ENCODE data around the gene ATP2C1.

ATP2C1 gene

GRCh38 chr3:130915567-130916292 is 21.8 kb downstream of the ATP2C1 start:
- Histone ChIP-seq H3K4me3 (no peak overlapping the region), H3K9ac (ENCODE audit: insufficient read length) (no peak overlapping the region), H3K27ac (peak overlapping the region; percentile 72; the same call in 1 of the 2 replicates), H3K36me3 (ENCODE audit: insufficient read depth, low read length) (peaks cover 24% of the 10 kb centered on the region), H3K9me3 (ENCODE audit: low read depth, low read length) (peaks cover 11% of the 10 kb centered on the region)
- peak; percentile 47 for DNase-seq (ENCODE audit: low read depth, low spot score)
- TF ChIP-seq FOXP2 (optimal IDR thresholded peaks at IDR 0.05; ENCODE audit: control extremely low read depth, extremely low read length, insufficient read depth) = no peak
- TF ChIP-seq POLR2AphosphoS5 (IDR thresholded peaks at IDR 0.05; ENCODE audit: borderline replicate concordance, low read depth, low read length) = no peak

GRCh38 chr3:130916507-130917167 is 22.8 kb downstream of the ATP2C1 start:
- H3K9ac ChIP-seq (ENCODE audit: insufficient read length) = no peak overlapping the region
- TF ChIP-seq FOXP2 (optimal IDR thresholded peaks at IDR 0.05; ENCODE audit: control extremely low read depth, extremely low read length, insufficient read depth) (no peak), EZH2 (IDR thresholded peaks at IDR 0.05) (no peak), POLR2AphosphoS5 (IDR thresholded peaks at IDR 0.05; ENCODE audit: borderline replicate concordance, low read depth, low read length) (no peak)
- H3K9me3 ChIP-seq (ENCODE audit: low read depth, low read length) = peaks cover 17% of the 10 kb centered on the region
- no peak for DNase-seq (ENCODE audit: low read depth, low spot score)
- H3K27ac ChIP-seq = no peak overlapping the region
- peaks cover 24% of the 10 kb centered on the region for H3K36me3 ChIP-seq (ENCODE audit: insufficient read depth, low read length)
- H3K4me3 ChIP-seq = no peak overlapping the region

GRCh38 chr3:130918328-130918727 is 24.4 kb downstream of the ATP2C1 start:
- no peak overlapping the region for H3K4me3 ChIP-seq
- H3K9me3 ChIP-seq (ENCODE audit: low read depth, low read length) = peaks cover 24% of the 10 kb centered on the region
- no peak for DNase-seq (ENCODE audit: low read depth, low spot score)
- TF ChIP-seq POLR2AphosphoS5 (IDR thresholded peaks at IDR 0.05; ENCODE audit: borderline replicate concordance, low read depth, low read length) (no peak), EZH2 (IDR thresholded peaks at IDR 0.05) (no peak), FOXP2 (optimal IDR thresholded peaks at IDR 0.05; ENCODE audit: control extremely low read depth, extremely low read length, insufficient read depth) (no peak)
- peaks cover 24% of the 10 kb centered on the region for H3K36me3 ChIP-seq (ENCODE audit: insufficient read depth, low read length)
- H3K9ac ChIP-seq (ENCODE audit: insufficient read length) = no peak overlapping the region
- H3K27ac ChIP-seq = no peak overlapping the region

DNA sequence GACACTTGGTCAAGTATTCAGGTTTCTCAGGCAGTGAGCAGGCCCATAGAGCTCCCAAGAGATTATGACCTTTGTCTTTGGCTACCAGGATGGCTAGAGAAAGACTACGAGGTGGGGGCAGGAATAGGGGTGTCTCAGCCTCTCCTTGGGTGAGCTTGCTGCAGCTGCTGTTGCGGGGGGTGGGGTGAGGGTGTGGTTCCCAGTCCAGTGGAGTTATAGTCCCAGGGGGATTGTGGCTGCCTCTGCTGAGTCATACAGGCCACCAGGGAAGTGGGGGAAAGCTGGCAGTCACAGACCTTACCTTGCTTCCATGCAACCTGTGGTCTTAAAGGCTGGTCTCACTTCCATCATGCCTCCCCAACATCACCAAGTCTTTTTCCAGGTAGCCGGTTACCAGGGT is 31.7 kb downstream of the ATP2C1 start:
- Histone ChIP-seq H3K27ac (0 out of 2 replicates have a peak overlapping the region, but pooled peaks have one; percentile 89), H3K4me3 (no peak overlapping the region), H3K36me3 (ENCODE audit: insufficient read depth, low read length) (peaks cover 11% of the 10 kb centered on the region), H3K9me3 (ENCODE audit: low read depth, low read length) (peaks cover 19% of the 10 kb centered on the region), H3K9ac (ENCODE audit: insufficient read length) (no peak overlapping the region)
- no peak for TF ChIP-seq POLR2AphosphoS5 (IDR thresholded peaks at IDR 0.05; ENCODE audit: borderline replicate concordance, low read depth, low read length)
- TF ChIP-seq FOXP2 (optimal IDR thresholded peaks at IDR 0.05; ENCODE audit: control extremely low read depth, extremely low read length, insufficient read depth) = no peak
- TF ChIP-seq EZH2 (IDR thresholded peaks at IDR 0.05) = no peak
- DNase-seq (ENCODE audit: low read depth, low spot score) = no peak

GRCh38 chr3:130926504-130926903 is 32.6 kb downstream of the ATP2C1 start:
- peaks cover 19% of the 10 kb centered on the region for H3K36me3 ChIP-seq (ENCODE audit: insufficient read depth, low read length)
- peak overlapping the region; percentile 89 for H3K27ac ChIP-seq
- peaks cover 13% of the 10 kb centered on the region; the same call in 1 of the 2 replicates for H3K9me3 ChIP-seq (ENCODE audit: low read depth, low read length)
- DNase-seq (ENCODE audit: low read depth, low spot score) = no peak
- no peak overlapping the region for H3K9ac ChIP-seq (ENCODE audit: insufficient read length)
- TF ChIP-seq FOXP2 (optimal IDR thresholded peaks at IDR 0.05; ENCODE audit: control extremely low read depth, extremely low read length, insufficient read depth) (no peak), EZH2 (IDR thresholded peaks at IDR 0.05) (no peak), POLR2AphosphoS5 (IDR thresholded peaks at IDR 0.05; ENCODE audit: borderline replicate concordance, low read depth, low read length) (no peak)
- 0 out of 2 replicates have a peak overlapping the region, but pooled peaks have one; percentile 2 for H3K4me3 ChIP-seq

- no peak for DNase-seq (ENCODE audit: low read depth, low spot score)
- H3K4me3 ChIP-seq = 0 out of 2 replicates have a peak overlapping the region, but pooled peaks have one; percentile 9
- TF ChIP-seq EZH2 (IDR thresholded peaks at IDR 0.05) = no peak
- no peak for TF ChIP-seq POLR2AphosphoS5 (IDR thresholded peaks at IDR 0.05; ENCODE audit: borderline replicate concordance, low read depth, low read length)
- no peak for TF ChIP-seq FOXP2 (optimal IDR thresholded peaks at IDR 0.05; ENCODE audit: control extremely low read depth, extremely low read length, insufficient read depth)
- H3K27ac ChIP-seq = peak overlapping the region; percentile 89
- peaks cover 49% of the 10 kb centered on the region for H3K36me3 ChIP-seq (ENCODE audit: insufficient read depth, low read length)
- H3K9me3 ChIP-seq (ENCODE audit: low read depth, low read length) = no peaks in the 10 kb centered on the region
- H3K9ac ChIP-seq (ENCODE audit: insufficient read length) = peak overlapping the region; percentile 8
Observed at GRCh38 chr3:130929804-130930203, 35.9 kb downstream of the ATP2C1 start.

DNA sequence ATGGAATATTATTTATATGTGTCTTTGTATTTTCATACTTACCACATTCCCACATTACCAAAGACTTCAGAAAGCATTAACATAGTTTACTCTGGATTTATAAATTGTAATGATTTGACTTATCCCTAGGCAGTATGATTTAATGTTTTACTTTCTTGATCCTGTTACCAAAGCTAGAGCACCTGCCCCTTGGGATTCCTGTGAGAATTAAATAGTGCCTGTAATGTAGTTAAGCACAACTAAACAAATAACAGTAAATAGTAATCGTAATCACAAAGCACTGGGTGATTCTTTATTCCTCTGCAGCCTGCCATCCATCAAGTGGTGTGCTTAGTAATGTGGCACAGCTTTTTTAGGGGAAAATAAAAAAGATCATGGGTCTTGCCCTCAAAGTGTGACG is 39.1 kb downstream of the ATP2C1 start:
- Histone ChIP-seq H3K4me3 (no peak overlapping the region), H3K9ac (ENCODE audit: insufficient read length) (no peak overlapping the region), H3K9me3 (ENCODE audit: low read depth, low read length) (no peaks in the 10 kb centered on the region), H3K36me3 (ENCODE audit: insufficient read depth, low read length) (peaks cover 64% of the 10 kb centered on the region), H3K27ac (peak overlapping the region; percentile 19; the same call in 1 of the 2 replicates)
- no peak for DNase-seq (ENCODE audit: low read depth, low spot score)
- TF ChIP-seq FOXP2 (optimal IDR thresholded peaks at IDR 0.05; ENCODE audit: control extremely low read depth, extremely low read length, insufficient read depth) (no peak), POLR2AphosphoS5 (IDR thresholded peaks at IDR 0.05; ENCODE audit: borderline replicate concordance, low read depth, low read length) (no peak), EZH2 (IDR thresholded peaks at IDR 0.05) (no peak)

GRCh38 chr3:130933801-130934345 is 40.0 kb downstream of the ATP2C1 start:
- Histone ChIP-seq H3K9ac (ENCODE audit: insufficient read length) (no peak overlapping the region), H3K4me3 (no peak overlapping the region), H3K27ac (peak overlapping the region; percentile 19; the same call in 1 of the 2 replicates), H3K9me3 (ENCODE audit: low read depth, low read length) (no peaks in the 10 kb centered on the region), H3K36me3 (ENCODE audit: insufficient read depth, low read length) (peaks cover 68% of the 10 kb centered on the region)
- TF ChIP-seq POLR2AphosphoS5 (IDR thresholded peaks at IDR 0.05; ENCODE audit: borderline replicate concordance, low read depth, low read length) (no peak), FOXP2 (optimal IDR thresholded peaks at IDR 0.05; ENCODE audit: control extremely low read depth, extremely low read length, insufficient read depth) (no peak), EZH2 (IDR thresholded peaks at IDR 0.05) (no peak)
- no peak for DNase-seq (ENCODE audit: low read depth, low spot score)
